GM19193 (cell line): ENCODE results near the gene RAPGEF4.

Experiments used
- POLR2A ChIP-seq: IDR thresholded peaks from 4 replicates; pipeline ENCODE4 v1.6.1; 2011; ENCODE audit not compliant: insufficient read depth, insufficient read length; ENCODE audit errors: extremely low read depth

Gene RAPGEF4

GRCh38 chr2:172921532-172922236 is 186.0 kb downstream of the RAPGEF4 start:
- no peak for TF ChIP-seq POLR2A

GRCh38 chr2:172922306-172922705 is 186.7 kb downstream of the RAPGEF4 start:
- TF ChIP-seq POLR2A = no peak

GRCh38 chr2:172922815-172923214 is 187.2 kb downstream of the RAPGEF4 start:
- TF ChIP-seq POLR2A = no peak

- TF ChIP-seq POLR2A = no peak
Measured at GRCh38 chr2:172924097-172924660, 188.5 kb downstream of the RAPGEF4 start.

- no peak for TF ChIP-seq POLR2A
Measured at GRCh38 chr2:172925600-172925999, 190.0 kb downstream of the RAPGEF4 start.

GRCh38 chr2:172926785-172927640 is 191.4 kb downstream of the RAPGEF4 start:
- TF ChIP-seq POLR2A = no peak

- no peak for TF ChIP-seq POLR2A
Measured at GRCh38 chr2:172927641-172928357, 192.2 kb downstream of the RAPGEF4 start.

GRCh38 chr2:172928756-172929155 is 193.1 kb downstream of the RAPGEF4 start:
- TF ChIP-seq POLR2A = no peak

GRCh38 chr2:172929644-172930043 is 194.0 kb downstream of the RAPGEF4 start:
- TF ChIP-seq POLR2A = no peak

GRCh38 chr2:172930871-172931255 is 195.2 kb downstream of the RAPGEF4 start:
- no peak for TF ChIP-seq POLR2A

GRCh38 chr2:172931256-172931894 is 195.7 kb downstream of the RAPGEF4 start:
- no peak for TF ChIP-seq POLR2A

GRCh38 chr2:172931918-172932520 is 196.4 kb downstream of the RAPGEF4 start:
- no peak for TF ChIP-seq POLR2A

GRCh38 chr2:172937884-172938712 is 202.5 kb downstream of the RAPGEF4 start:
- TF ChIP-seq POLR2A = no peak
